HL-60/S4 treated with retinoic acid at 250 ng/mL for 4 days and 3 days (cell line): ENCODE measurements around the gene AIG1.
"Not testable (repeated sequence)": the region's sequence is repeated elsewhere in the genome, so short reads cannot be mapped to it uniquely, and the experiment has no call there.

Experiments used
- in situ Hi-C: fragments of 300-500 bp; cut with MboI; formaldehyde crosslinking; loops from 2 replicates; pipeline ENCODE4 v1.7.0; 2022; ENCODE audit warnings: low sequenced_read_pairs

The AIG1 gene

GRCh38 chr6:143125864-143126573, 65.3 kb downstream of the AIG1 start:
- in situ Hi-C loops: no loop called here

- in situ Hi-C loops: no loop called here
Observed at GRCh38 chr6:143126574-143126941, 65.9 kb downstream of the AIG1 start.

DNA sequence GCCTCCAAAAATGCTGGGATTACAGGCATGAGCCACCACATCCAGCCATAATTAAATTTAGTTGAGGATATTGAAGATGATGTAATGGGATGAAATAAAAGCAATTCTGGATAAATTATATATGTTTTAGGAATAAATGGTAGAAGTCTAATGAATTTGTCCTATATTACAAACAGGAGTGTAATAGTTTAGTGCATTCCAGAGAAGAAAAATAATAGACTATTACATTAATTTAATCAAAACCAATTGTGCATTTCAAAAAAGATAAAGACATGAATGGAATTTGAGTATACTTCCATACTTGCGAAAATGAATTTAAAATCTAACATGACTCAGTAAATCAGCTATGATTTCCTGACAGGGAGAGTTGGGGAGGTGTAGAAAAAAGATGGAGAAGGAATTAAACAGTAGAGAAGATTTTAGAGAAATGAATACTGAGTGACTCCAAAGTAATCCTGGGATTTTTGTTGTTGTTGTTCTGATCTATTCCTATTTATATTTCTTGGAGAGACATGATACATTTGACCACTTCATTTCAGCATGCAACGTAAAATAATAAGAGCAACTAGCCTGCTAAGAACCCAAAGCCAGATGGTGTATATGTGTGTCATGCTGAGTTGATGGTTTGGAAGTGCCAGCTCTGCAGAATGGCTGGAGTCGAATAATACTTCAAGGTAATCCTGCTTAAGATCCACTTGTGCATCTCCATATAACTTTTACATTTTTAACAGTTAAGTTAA, 67.4 kb downstream of the AIG1 start:
- in situ Hi-C loops: no loop called here

DNA sequence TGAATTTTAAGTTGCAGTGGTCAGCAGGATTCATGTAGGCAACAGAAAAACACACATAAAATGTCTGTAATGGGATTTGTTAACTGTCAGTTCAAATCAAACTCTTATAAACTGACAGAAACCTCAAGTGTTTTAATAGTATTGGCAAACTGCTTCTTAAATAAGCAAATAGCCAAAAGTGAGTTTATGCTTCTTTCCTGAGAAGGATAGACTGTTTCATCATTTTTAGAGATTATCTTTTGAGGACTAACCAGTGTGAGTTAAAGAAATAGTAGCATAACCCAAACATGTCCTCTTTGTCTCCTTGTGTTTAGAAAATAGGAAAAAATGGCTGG, 68.0 kb downstream of the AIG1 start:
- in situ Hi-C loops: no loop called here

DNA sequence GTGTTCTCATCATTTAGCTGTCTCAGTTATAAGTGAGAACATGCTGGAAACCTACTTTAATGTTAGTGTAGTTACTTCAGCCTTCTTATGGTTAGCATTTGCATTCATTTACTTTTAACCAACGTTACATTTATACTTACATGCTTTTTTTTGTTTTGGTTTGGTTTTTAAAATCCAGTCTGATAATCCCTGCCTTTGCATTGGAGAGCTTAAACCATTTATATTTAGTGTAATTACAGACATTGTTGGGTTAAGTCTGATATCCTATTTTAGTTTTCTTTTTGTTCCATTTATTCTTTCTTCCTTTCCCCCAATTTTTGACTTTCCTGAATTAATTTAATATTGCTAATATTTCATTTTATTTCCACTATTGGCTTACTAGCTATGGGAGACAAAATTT, 70.2 kb downstream of the AIG1 start:
- in situ Hi-C loops: no loop called here

DNA sequence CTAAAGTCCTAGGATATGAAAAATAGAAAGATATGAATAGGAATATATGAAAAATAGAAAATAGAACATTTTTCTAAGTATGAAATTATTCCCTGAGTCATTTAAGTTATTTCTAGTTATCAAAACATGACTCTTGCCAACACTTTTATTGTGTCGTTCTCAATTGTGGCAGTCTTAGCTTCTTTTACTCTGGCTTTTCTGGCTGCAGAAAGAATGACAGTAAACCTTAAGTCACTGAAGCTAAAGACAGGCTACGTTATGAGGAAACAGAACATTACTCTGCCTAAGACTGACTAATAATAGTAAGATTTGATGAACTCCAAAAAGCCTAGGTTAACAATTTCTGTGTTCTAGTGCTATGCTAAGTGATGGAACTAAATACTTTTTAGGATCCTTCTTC, 74.6 kb downstream of the AIG1 start:
- in situ Hi-C loops: no loop called here

DNA sequence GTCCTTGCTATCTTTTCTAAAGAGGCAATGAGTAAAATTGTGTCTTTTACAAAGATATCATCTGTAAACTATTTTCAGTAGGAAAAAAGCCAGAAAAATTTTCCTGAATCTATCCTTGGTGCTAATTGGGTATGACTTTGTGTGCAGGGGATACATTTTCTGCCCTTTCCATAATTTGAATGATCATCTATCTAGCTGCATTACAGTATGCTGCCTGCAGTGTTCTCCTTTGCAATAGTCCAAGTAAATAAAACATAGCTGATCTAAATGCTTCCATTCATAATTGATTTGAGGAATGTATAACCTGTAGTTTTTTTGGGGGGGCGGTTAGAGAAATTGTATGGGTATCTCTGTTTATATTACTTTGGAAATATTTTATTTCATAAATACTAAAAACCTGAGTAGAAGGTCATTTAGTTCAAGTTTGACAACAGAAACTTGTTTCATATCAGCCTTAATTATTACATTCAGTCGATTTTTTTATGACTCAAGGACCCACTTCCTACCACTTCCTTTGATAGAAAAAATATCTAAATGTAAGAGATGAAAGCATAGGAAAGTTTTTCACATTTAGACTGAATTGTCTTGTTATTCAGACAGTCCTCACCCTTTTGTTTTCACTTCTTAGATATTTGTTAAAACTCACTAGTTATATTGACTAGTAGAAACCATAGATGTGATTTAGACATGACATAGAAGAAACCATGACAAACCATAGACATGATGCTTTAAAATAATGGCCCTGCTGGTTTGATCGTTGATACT, 75.3 kb downstream of the AIG1 start:
- in situ Hi-C loops: no loop called here

DNA sequence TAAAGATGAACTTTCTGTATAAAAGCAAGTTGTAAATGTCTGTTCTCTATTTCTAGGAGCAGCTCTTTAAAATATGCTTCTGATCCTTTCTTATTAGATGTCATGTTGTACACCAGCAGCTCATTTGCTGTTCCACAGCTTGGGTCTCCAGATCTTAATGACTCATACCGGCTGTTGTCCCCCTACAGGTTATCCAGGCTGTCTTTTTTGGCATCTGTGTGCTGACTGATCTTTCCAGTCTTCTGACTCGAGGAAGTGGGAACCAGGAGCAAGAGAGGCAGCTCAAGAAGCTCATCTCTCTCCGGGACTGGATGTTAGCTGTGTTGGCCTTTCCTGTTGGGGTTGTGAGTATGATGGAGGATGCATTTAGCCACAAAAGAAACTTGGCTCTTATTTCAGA, 76.0 kb downstream of the AIG1 start:
- in situ Hi-C loops: no loop called here

- in situ Hi-C loops: no loop called here
Observed at GRCh38 chr6:143139239-143139784, 78.6 kb downstream of the AIG1 start.

- in situ Hi-C loops: not testable (repeated sequence)
Observed at GRCh38 chr6:143139884-143140283, 79.2 kb downstream of the AIG1 start.

- in situ Hi-C loops: no loop called here
Observed at GRCh38 chr6:143140767-143141166, 80.1 kb downstream of the AIG1 start.

- in situ Hi-C loops: no loop called here
Observed at GRCh38 chr6:143141442-143141841, 80.8 kb downstream of the AIG1 start.

DNA sequence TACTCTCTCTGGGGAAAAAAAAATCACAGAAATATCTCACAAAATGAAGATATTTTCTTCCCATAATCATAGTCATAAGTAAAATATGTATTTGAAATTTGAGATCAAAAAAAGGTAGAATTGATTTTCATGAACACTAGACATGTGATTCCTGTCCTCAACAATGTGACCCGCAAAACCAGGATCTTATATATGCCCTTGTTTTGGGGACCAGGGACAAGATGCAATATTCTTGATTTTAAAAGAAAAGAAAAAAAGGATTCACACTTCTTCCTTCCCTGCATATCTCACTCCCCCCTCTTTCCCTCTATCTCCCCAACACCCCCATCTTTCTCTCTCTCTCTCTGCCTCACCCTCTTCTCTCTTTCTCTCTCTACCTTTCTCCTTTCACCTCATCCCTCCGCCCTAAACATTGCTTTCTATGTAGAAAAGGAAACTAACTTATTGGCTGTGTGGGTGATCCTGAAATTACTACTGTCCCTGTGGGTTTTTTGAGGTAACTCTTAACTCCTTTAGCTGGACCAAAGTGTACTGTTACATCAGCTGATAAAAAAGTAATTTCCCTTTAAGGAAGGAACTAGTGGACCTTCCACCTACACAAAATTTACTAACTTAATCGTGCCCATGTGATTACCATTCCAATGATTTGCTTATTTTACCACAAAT, 85.6 kb downstream of the AIG1 start:
- in situ Hi-C loops: no loop called here

DNA sequence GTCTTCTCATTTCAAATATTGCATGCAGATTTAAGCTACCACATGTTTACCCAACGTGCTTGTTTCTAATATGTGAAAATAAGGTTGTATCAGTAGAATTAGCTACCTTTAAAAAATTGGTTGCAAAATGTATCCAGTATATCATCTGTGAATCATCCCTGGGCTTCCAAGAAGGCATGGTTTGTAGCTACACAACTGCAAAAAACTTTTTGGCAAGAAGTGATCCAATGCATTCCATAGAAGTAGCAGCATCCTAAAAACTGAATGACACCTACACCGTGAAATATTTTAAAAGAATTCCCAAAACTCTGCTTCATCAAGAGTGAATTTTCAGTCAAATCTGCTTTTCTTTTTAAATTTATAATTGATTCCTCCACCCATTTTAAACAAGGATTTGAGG, 89.1 kb downstream of the AIG1 start:
- in situ Hi-C loops: no loop called here

GRCh38 chr6:143150281-143150680, 89.6 kb downstream of the AIG1 start:
- in situ Hi-C loops: no loop called here

DNA sequence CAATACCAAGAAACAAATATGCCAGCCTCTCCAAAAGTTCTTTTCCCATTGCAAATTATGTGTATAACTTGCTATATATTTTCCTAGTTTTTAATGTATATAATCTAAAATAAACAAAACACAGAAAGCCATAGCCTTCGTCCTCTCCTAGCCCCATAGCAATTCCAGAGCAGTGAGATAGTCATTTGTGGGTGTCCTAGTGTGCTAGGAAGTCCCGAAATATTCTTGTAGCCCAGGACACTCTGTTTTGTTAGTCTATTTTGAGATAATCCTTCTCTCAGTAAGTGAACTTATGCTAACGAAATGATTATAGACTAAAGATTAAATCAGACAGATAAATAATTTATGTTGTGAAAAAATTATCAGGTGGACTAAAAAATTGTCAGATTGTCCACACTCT, 90.7 kb downstream of the AIG1 start:
- in situ Hi-C loops: no loop called here

DNA sequence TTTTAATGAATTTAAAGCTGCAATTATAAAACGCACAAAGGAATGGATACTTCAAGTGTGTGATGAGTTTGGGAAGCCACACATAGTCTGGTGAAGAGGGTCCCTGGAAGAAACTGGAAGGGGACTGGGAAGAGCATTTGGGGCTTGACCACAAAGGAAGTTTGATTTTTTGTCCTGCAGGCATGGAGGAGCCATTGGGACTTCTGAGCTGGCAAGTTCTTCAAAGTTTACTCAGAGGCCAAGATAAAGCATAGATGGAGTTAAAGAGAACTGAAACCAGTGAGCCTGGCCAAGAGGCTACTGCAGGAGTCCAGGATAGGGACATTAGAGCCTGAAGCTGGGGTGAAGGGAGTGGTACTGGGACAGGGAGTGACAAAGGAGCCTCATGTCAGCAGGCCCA, 95.0 kb downstream of the AIG1 start:
- in situ Hi-C loops: no loop called here

DNA sequence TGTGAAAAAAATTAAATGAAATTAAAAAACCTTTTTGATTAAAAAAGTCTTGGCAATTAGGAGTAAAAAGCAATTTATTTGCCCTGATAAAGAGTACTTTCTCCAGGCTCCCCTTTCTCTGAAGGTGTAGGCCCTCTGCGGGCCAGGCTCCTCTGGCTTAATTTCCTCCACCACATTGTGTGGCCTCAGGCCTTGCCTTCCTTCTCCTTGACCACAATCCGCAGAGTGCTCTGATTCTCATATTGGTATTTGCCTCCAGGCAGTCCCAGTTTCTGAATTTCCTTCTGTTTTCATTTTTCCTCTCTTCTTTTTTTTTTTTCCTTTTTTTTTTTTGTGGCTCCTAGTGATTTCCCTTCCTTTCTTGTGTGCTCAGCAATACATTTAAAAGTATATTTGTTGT, 96.4 kb downstream of the AIG1 start:
- in situ Hi-C loops: no loop called here

DNA sequence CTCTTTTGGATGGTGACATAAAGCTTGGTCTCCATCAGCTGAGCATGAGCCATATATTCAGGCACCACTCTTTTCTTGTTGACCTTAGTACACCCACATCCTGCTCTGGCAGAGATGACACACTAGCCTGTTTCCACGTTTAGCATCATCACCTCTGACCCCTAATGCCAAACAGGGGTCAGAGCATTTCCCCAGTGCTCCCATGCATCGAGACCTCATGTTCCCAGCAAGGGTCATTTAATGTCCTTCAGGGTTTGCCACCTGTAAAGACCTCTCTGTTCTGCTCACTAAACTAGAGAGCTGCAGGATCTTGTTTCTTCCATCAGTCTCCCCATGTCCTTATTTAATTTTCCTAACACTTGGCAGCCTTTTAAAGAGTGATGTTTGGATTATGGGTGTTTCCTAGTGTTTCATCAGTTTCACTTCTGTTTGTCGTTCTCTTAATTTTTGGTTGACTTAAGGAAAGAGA, 97.5 kb downstream of the AIG1 start:
- in situ Hi-C loops: no loop called here

- in situ Hi-C loops: no loop called here
Observed at GRCh38 chr6:143159001-143159400, 98.3 kb downstream of the AIG1 start.

GRCh38 chr6:143160015-143160414, 99.3 kb downstream of the AIG1 start:
- in situ Hi-C loops: no loop called here
